A673 (cell line): ENCODE data around the gene NECTIN1. TPM values are rescaled to one million over a fixed set of nuclear protein-coding genes. Genes with fewer than 3 reads are reported as not detected.

Source experiments
- BruUV-seq: library from RNA; stranded (reverse); fragments of 400-500 nt; replicated peaks from 2 replicates; lab custom pipeline; 2021; lab: Mats Ljungman, UMichigan
- CTCF ChIA-PET: fragments of 300-600 bp; sonication (Branson Sonifier 250); formaldehyde crosslinking; loops from one replicate; lab custom pipeline; 2022; ENCODE audit warnings: antibody characterized with exemption; lab: Charles Lee
- POLR2A ChIA-PET: fragments of 300-600 bp; sonication (Branson Sonifier 250); formaldehyde crosslinking; loops from one replicate; lab custom pipeline; 2022; ENCODE audit warnings: antibody characterized with exemption; ENCODE audit not compliant: low non-redundant PET; lab: Charles Lee
- DNase-seq: peaks from one replicate; pipeline ENCODE4 v3.0.0-alpha.2; 2015; ENCODE audit warnings: low spot score
- H3K27ac ChIP-seq: fragments of 200-600 bp; sonication (generic); 2 replicates; pipeline ENCODE4 v1.5.1; 2016; ENCODE audit warnings: mixed run types, low read depth, mild to moderate bottlenecking, mixed read lengths, antibody characterized with exemption, low read length; ENCODE audit not compliant: poor library complexity, severe bottlenecking
- H3K27me3 ChIP-seq: fragments of 200-600 bp; sonication (generic); replicated peaks from 2 replicates; pipeline ENCODE4 v1.6.1; 2017; ENCODE audit warnings: mixed run types, low read depth, mild to moderate bottlenecking, mixed read lengths, antibody characterized with exemption, low read length; ENCODE audit not compliant: insufficient read depth, poor library complexity
- H3K36me3 ChIP-seq: fragments of 200-600 bp; sonication (generic); 2 replicates; pipeline ENCODE4 v1.6.1; 2016; ENCODE audit warnings: mixed run types, mild to moderate bottlenecking, mixed read lengths, antibody characterized with exemption, low read length; ENCODE audit not compliant: insufficient read depth, poor library complexity, severe bottlenecking
- H3K4me1 ChIP-seq: fragments of 200-600 bp; sonication (generic); 2 replicates; pipeline ENCODE4 v1.6.1; 2017; ENCODE audit warnings: mixed run types, mild to moderate bottlenecking, mixed read lengths, antibody characterized with exemption, low read length; ENCODE audit not compliant: insufficient read depth, poor library complexity, severe bottlenecking
- H3K4me3 ChIP-seq: fragments of 200-600 bp; sonication (generic); 2 replicates; pipeline ENCODE4 v1.5.1; 2016; ENCODE audit warnings: low read depth, mixed run types, mild to moderate bottlenecking, mixed read lengths, low read length; ENCODE audit not compliant: poor library complexity, severe bottlenecking
- H3K9me3 ChIP-seq: fragments of 200-600 bp; sonication (generic); 2 replicates; pipeline ENCODE4 v1.6.1; 2016; ENCODE audit warnings: mixed run types, low read depth, mild to moderate bottlenecking, mixed read lengths, antibody characterized with exemption, low read length; ENCODE audit not compliant: poor library complexity, severe bottlenecking
- CTCF ChIP-seq: fragments of 300-800, 200-600 bp; sonication (generic); conservative IDR thresholded peaks from 2 replicates; pipeline ENCODE4 v1.5.1; 2017; ENCODE audit warnings: low read depth, mild to moderate bottlenecking, antibody characterized with exemption, low read length, moderate library complexity, mixed read lengths
- EZH2 ChIP-seq: fragments of 200-600 bp; sonication (generic); IDR thresholded peaks from 2 replicates; pipeline ENCODE4 v1.6.1; 2017; ENCODE audit warnings: borderline replicate concordance, low read depth, mild to moderate bottlenecking, mixed read lengths, antibody characterized with exemption, low read length; ENCODE audit not compliant: poor library complexity, severe bottlenecking
- intact Hi-C: fragments of 100-400 bp; cut with micrococcal nuclease; formaldehyde crosslinking; loops from one replicate; pipeline ENCODE4 v1.10.0; 2022; ENCODE audit not compliant: unreplicated experiment
- total RNA-seq: library from RNA; stranded (reverse); gene quantifications from 2 replicates; pipeline ENCODE4 v1.2.3, GENCODE V29; 2021

Gene NECTIN1
- total RNA-seq, 1 experiment from 2014 or later = 10.1 TPM

- intact Hi-C loops = no loop called here
- Histone ChIP-seq H3K9me3 (no peaks in the 10 kb centered on the region), H3K4me3 (no peak overlapping the region), H3K27ac (no peak overlapping the region), H3K27me3 (peaks cover 5% of the 10 kb centered on the region), H3K36me3 (no peaks in the 10 kb centered on the region), H3K4me1 (peaks cover 14% of the 10 kb centered on the region)
- CTCF ChIA-PET = no interaction called here
- no TSS peak for BruUV-seq
- TF ChIP-seq EZH2 (no peak), CTCF (no peak)
- no peak for DNase-seq
- POLR2A ChIA-PET = no interaction called here
Measured at GRCh38 chr11:119745112-119745511, 16.1 kb upstream of the NECTIN1 start.

GRCh38 chr11:119744577-119744976 is 15.6 kb upstream of the NECTIN1 start:
- ChIA-PET POLR2A (no interaction called here), CTCF (interaction anchor here (1.0 kb wide), 1 partner anchor 218 kb away, joined by 4 read pairs; no protein-coding TSS in a partner anchor)
- H3K27me3 ChIP-seq = peaks cover 5% of the 10 kb centered on the region
- no TSS peak for BruUV-seq
- H3K27ac ChIP-seq = no peak overlapping the region
- no peak for DNase-seq
- H3K4me3 ChIP-seq = no peak overlapping the region
- TF ChIP-seq EZH2 (no peak), CTCF (no peak)
- intact Hi-C loops = loop anchor here (5.0 kb wide), 1 partner anchor 262 kb away; no protein-coding TSS in a partner anchor
- no peaks in the 10 kb centered on the region for H3K36me3 ChIP-seq
- peaks cover 14% of the 10 kb centered on the region for H3K4me1 ChIP-seq
- H3K9me3 ChIP-seq = no peaks in the 10 kb centered on the region

GRCh38 chr11:119743006-119743405 is 14.0 kb upstream of the NECTIN1 start:
- no peak for DNase-seq
- H3K27ac ChIP-seq = no peak overlapping the region
- no peaks in the 10 kb centered on the region for H3K36me3 ChIP-seq
- CTCF ChIA-PET = no interaction called here
- POLR2A ChIA-PET = no interaction called here
- intact Hi-C loops = loop anchor here (5.0 kb wide), 1 partner anchor 261 kb away; no protein-coding TSS in a partner anchor
- no peak overlapping the region for H3K4me3 ChIP-seq
- peaks cover 5% of the 10 kb centered on the region for H3K27me3 ChIP-seq
- TF ChIP-seq EZH2 = no peak
- no peak for TF ChIP-seq CTCF
- H3K4me1 ChIP-seq = peaks cover 14% of the 10 kb centered on the region
- no TSS peak for BruUV-seq
- H3K9me3 ChIP-seq = no peaks in the 10 kb centered on the region
